ENCODE results near the gene PRXL2C.

- TF ChIP-seq POLR2A (IDR thresholded peaks at IDR 0.05; ENCODE audit: low read depth, low read length) (no peak), SPI1 (IDR thresholded peaks at IDR 0.05; ENCODE audit: low read depth, low read length) (no peak)
Observed at GRCh38 chr9:96655198-96655851, at the start of gene PRXL2C.
